HCT116 (cell line): ENCODE data around the gene SLC22A4. TPM values are rescaled to one million over a fixed set of nuclear protein-coding genes. Genes with fewer than 3 reads are reported as not detected.

Experiments used
- ATAC-seq: fragments of 200-7000 bp; cut with Tn5 transposase; 2 replicates; pipeline ENCODE4 v1.9.1; 2020; ENCODE audit warnings: mild to moderate bottlenecking, moderate library complexity
- BruUV-seq: library from RNA; stranded (reverse); fragments of 400-500 nt; replicated peaks from 2 replicates; lab custom pipeline; 2021; lab: Mats Ljungman, UMichigan
- CTCF ChIA-PET: fragments of 300-600 bp; sonication (Branson Sonifier 250); formaldehyde crosslinking; loops from one replicate; lab custom pipeline; 2021; ENCODE audit warnings: antibody characterized with exemption; lab: Charles Lee
- POLR2A ChIA-PET: fragments of 300-600, 350-600 bp; sonication (Branson Sonifier 250); formaldehyde crosslinking; loops from one replicate; lab custom pipeline; 2021; ENCODE audit warnings: antibody characterized with exemption; lab: Charles Lee
- RAD21 ChIA-PET, 2 experiments: fragments of 300-600 bp; sonication (Branson Sonifier 250); formaldehyde crosslinking; loops; one replicate each; lab custom pipeline; 2023; ENCODE audit warnings: low total read pairs in 2 of 2; ENCODE audit not compliant: uncharacterized antibody in 2 of 2, unreplicated experiment in 2 of 2, low non-redundant PET in 1 of 2; lab: Charles Lee
- DNase-seq: peaks from one replicate; pipeline ENCODE4 v3.0.0-alpha.2; 2010; ENCODE audit warnings: low read depth, low spot score
- H2AFZ ChIP-seq: fragments of 200-600 bp; shearing (Covaris generic), sonication (generic); 2 replicates; pipeline ENCODE4 v1.6.1; 2017; ENCODE audit warnings: low read depth, mixed run types, mixed read lengths, antibody characterized with exemption, low read length; ENCODE audit not compliant: poor library complexity, severe bottlenecking
- H3K27ac ChIP-seq: 2 replicates; pipeline ENCODE4 v1.5.1; 2012; ENCODE audit warnings: low read depth, low read length
- H3K27me3 ChIP-seq: fragments of 200-600 bp; sonication (generic); 2 replicates; pipeline ENCODE4 v1.6.1; 2016; ENCODE audit warnings: mixed run types, low read length, mixed read lengths; ENCODE audit not compliant: insufficient read depth
- H3K36me3 ChIP-seq, 2 experiments: fragments of 200-500 bp in 1 of 2; fragments of 200-600 bp in 1 of 2; sonication (Bioruptor generic) in 1 of 2; sonication (generic) in 1 of 2; 2 replicates each; pipeline versions ENCODE4 v1.5.1 to v1.6.1; 2014 to 2016; ENCODE audit warnings: low read length in 2 of 2, inconsistent platforms in 1 of 2, mixed read lengths in 1 of 2, mixed run types in 1 of 2; ENCODE audit not compliant: insufficient read depth in 2 of 2, control insufficient read depth in 1 of 2
- H3K4me1 ChIP-seq, 2 experiments: fragments of 200-600 bp in 1 of 2; sonication (generic) in 1 of 2; 2 replicates each; pipeline versions ENCODE4 v1.5.1 to v1.6.1; 2012 to 2017; ENCODE audit warnings: low read length in 2 of 2, inconsistent platforms in 1 of 2, mild to moderate bottlenecking in 1 of 2, mixed read lengths in 1 of 2, mixed run types in 1 of 2, moderate library complexity in 1 of 2; ENCODE audit not compliant: insufficient read depth in 2 of 2, control insufficient read depth in 1 of 2
- H3K4me2 ChIP-seq: fragments of 200-600 bp; sonication (generic); 2 replicates; pipeline ENCODE4 v1.6.1; 2017; ENCODE audit warnings: mixed run types, low read length, mixed read lengths
- H3K4me3 ChIP-seq, 2 experiments: fragments of 200-600 bp in 1 of 2; sonication (generic) in 1 of 2; replicated peaks in 1 of 2; 2 replicates each; pipeline ENCODE4 v1.5.1; 2011 to 2016; ENCODE audit warnings: low read length in 2 of 2, control low read depth in 1 of 2, low read depth in 1 of 2, mild to moderate bottlenecking in 1 of 2, mixed read lengths in 1 of 2, mixed run types in 1 of 2
- H3K79me2 ChIP-seq: fragments of 200-600 bp; sonication (generic); 2 replicates; pipeline ENCODE4 v1.6.1; 2017; ENCODE audit warnings: mild to moderate bottlenecking, mixed run types, low read length, moderate library complexity, mixed read lengths; ENCODE audit not compliant: insufficient read depth
- H3K9ac ChIP-seq: fragments of 200-600 bp; sonication (generic); 2 replicates; pipeline ENCODE4 v1.6.1; 2016; ENCODE audit warnings: low read length, mixed read lengths
- H3K9me2 ChIP-seq: fragments of 200-600 bp; sonication (generic), shearing (Covaris generic); 2 replicates; pipeline ENCODE4 v1.6.1; 2017; ENCODE audit warnings: mixed run types, mild to moderate bottlenecking, moderate library complexity; ENCODE audit not compliant: insufficient read depth
- H3K9me3 ChIP-seq, 2 experiments: fragments of 200-500 bp in 1 of 2; fragments of 200-600 bp in 1 of 2; sonication (Bioruptor generic) in 1 of 2; sonication (generic) in 1 of 2; 2 replicates each; pipeline ENCODE4 v1.6.1; 2014 to 2017; ENCODE audit warnings: low read length in 2 of 2, mixed read lengths in 2 of 2, inconsistent platforms in 1 of 2, low read depth in 1 of 2, mild to moderate bottlenecking in 1 of 2, mixed run types in 1 of 2, moderate library complexity in 1 of 2; ENCODE audit not compliant: control insufficient read depth in 1 of 2, insufficient read depth in 1 of 2
- H4K20me1 ChIP-seq: fragments of 200-600 bp; sonication (generic), shearing (Covaris generic); 2 replicates; pipeline ENCODE4 v1.6.1; 2017; ENCODE audit warnings: mixed run types, mild to moderate bottlenecking, moderate library complexity; ENCODE audit not compliant: insufficient read depth
- ATF3 ChIP-seq: IDR thresholded peaks from 2 replicates; pipeline ENCODE4 v1.6.1; 2012
- CBX3 ChIP-seq: IDR thresholded peaks from 2 replicates; pipeline ENCODE4 v1.6.1; 2012; ENCODE audit warnings: low read depth
- CEBPB ChIP-seq: IDR thresholded peaks from 2 replicates; pipeline ENCODE4 v1.6.1; 2012; ENCODE audit warnings: low read depth
- CTCF ChIP-seq, 3 experiments: fragments of 200-600 bp in 1 of 3; sonication (generic) in 1 of 3; IDR thresholded peaks in 2 of 3; conservative IDR thresholded peaks in 1 of 3; 2 replicates each; pipeline ENCODE4 v1.5.1; 2012 to 2017; ENCODE audit warnings: low read depth in 2 of 3, low read length in 2 of 3, antibody characterized with exemption in 1 of 3, borderline replicate concordance in 1 of 3, control low read depth in 1 of 3, mild to moderate bottlenecking in 1 of 3, mixed read lengths in 1 of 3, mixed run types in 1 of 3, moderate library complexity in 1 of 3; ENCODE audit not compliant: insufficient read depth in 1 of 3
- EGR1 ChIP-seq: IDR thresholded peaks from 2 replicates; pipeline ENCODE4 v1.6.1; 2012; ENCODE audit warnings: low read depth
- ELF1 ChIP-seq: IDR thresholded peaks from 2 replicates; pipeline ENCODE4 v1.6.1; 2012; ENCODE audit warnings: low read depth, borderline replicate concordance
- EZH2phosphoT487 ChIP-seq: fragments of 200-600 bp; IDR thresholded peaks from 2 replicates; pipeline ENCODE4 v1.6.1; 2018; ENCODE audit warnings: antibody characterized with exemption, borderline replicate concordance
- JUND ChIP-seq: IDR thresholded peaks from 2 replicates; pipeline ENCODE4 v1.6.1; 2012
- MAX ChIP-seq: IDR thresholded peaks from 2 replicates; pipeline ENCODE4 v1.6.1; 2012
- POLR2A ChIP-seq: IDR thresholded peaks from 2 replicates; pipeline ENCODE4 v1.7.0; 2011; ENCODE audit warnings: borderline replicate concordance; ENCODE audit not compliant: insufficient read depth, insufficient read length; ENCODE audit errors: extremely low read depth
- POLR2AphosphoS5 ChIP-seq: IDR thresholded peaks from 2 replicates; pipeline ENCODE4 v1.6.1; 2011; ENCODE audit warnings: mild to moderate bottlenecking, low read depth, low read length, moderate library complexity
- RAD21 ChIP-seq: IDR thresholded peaks from 2 replicates; pipeline ENCODE4 v1.6.1; 2012; ENCODE audit warnings: low read depth, mild to moderate bottlenecking
- REST ChIP-seq: IDR thresholded peaks from 2 replicates; pipeline ENCODE4 v1.6.1; 2012; ENCODE audit warnings: low read depth
- SIN3A ChIP-seq: IDR thresholded peaks from 2 replicates; pipeline ENCODE4 v1.6.1; 2012; ENCODE audit warnings: low read depth
- SP1 ChIP-seq: IDR thresholded peaks from 2 replicates; pipeline ENCODE4 v1.6.1; 2012; ENCODE audit warnings: low read depth
- SRF ChIP-seq: IDR thresholded peaks from 2 replicates; pipeline ENCODE4 v1.6.1; 2012; ENCODE audit warnings: low read depth
- TCF7L2 ChIP-seq: IDR thresholded peaks from 2 replicates; pipeline ENCODE4 v1.7.0; 2011; ENCODE audit warnings: borderline replicate concordance, inconsistent platforms; ENCODE audit not compliant: insufficient read depth, insufficient read length; ENCODE audit errors: extremely low read depth
- YY1 ChIP-seq: IDR thresholded peaks from 2 replicates; pipeline ENCODE4 v1.6.1; 2011; ENCODE audit warnings: low read length, low read depth, moderate library complexity, mild to moderate bottlenecking; ENCODE audit not compliant: insufficient replicate concordance; ENCODE audit errors: extremely low read depth
- ZFX ChIP-seq: fragments of 450-650 bp; IDR thresholded peaks from 2 replicates; pipeline ENCODE4 v1.6.1; 2017
- ZNF274 ChIP-seq: fragments of 200-500 bp; sonication (Bioruptor generic); IDR thresholded peaks from 2 replicates; pipeline ENCODE4 v1.6.1; 2014; ENCODE audit warnings: mild to moderate bottlenecking, low read depth, low read length, inconsistent platforms
- intact Hi-C: fragments of 100-400 bp; cut with micrococcal nuclease; formaldehyde crosslinking; loops from 2 replicates; pipeline ENCODE4 v1.10.0; 2022
- total RNA-seq: library from RNA; stranded (reverse); gene quantifications from one replicate; pipeline ENCODE4 v1.2.1, GENCODE V29; 2021; ENCODE audit not compliant: unreplicated experiment

SLC22A4 gene
- total RNA-seq, 1 experiment from 2014 or later: 0.59 TPM

GRCh38 chr5:132303589-132303988 is 9.4 kb downstream of the SLC22A4 start (continued):
- no peak for TF ChIP-seq MAX
- TF ChIP-seq CTCF (IDR thresholded peaks at IDR 0.05 in 2 of 3, conservative IDR thresholded peaks at IDR 0.05 in 1 of 3; ENCODE audit: borderline replicate concordance in 1 of 3, insufficient read depth in 1 of 3, low read depth in 2 of 3, low read length in 2 of 3): no peak
- no peak for TF ChIP-seq RAD21
- TF ChIP-seq SRF: no peak
- no peak for TF ChIP-seq ZFX
- no peak for TF ChIP-seq JUND
- no peak for TF ChIP-seq EGR1
- no peak for TF ChIP-seq TCF7L2
- TF ChIP-seq, all 23 proteins: peak for 0

- no peak for DNase-seq
- ATAC-seq: no peak
- RAD21 ChIA-PET: no interaction called here
- Histone ChIP-seq H3K4me1 (no peaks in the 10 kb centered on the region), H3K27ac (no peak overlapping the region), H3K79me2 (no peaks in the 10 kb centered on the region), H3K4me2 (no peak overlapping the region), H3K4me3 (no peak overlapping the region), H3K9ac (no peak overlapping the region), H3K36me3 (no peaks in the 10 kb centered on the region), H2AFZ (no peak overlapping the region), H3K27me3 (no peaks in the 10 kb centered on the region), H4K20me1 (no peaks in the 10 kb centered on the region), H3K9me2 (no peaks in the 10 kb centered on the region), H3K9me3 (no peaks in the 10 kb centered on the region)
- intact Hi-C loops: no loop called here
- BruUV-seq: no TSS peak
- CTCF ChIA-PET: no interaction called here
- TF ChIP-seq POLR2A (no peak), ZNF274 (no peak), POLR2AphosphoS5 (no peak), SP1 (no peak), REST (no peak), SIN3A (no peak), TCF7L2 (no peak), RAD21 (no peak), CEBPB (no peak), ZFX (no peak), ATF3 (no peak), YY1 (no peak), EGR1 (no peak), CBX3 (no peak), ELF1 (no peak), EZH2phosphoT487 (no peak)
- POLR2A ChIA-PET: no interaction called here
Observed at GRCh38 chr5:132305420-132305819, 11.2 kb downstream of the SLC22A4 start.
